NCI-H82 treated with DMSO at 0.1 percent for 48 hours (cell line): ENCODE results near the gene C16orf46.
"Not testable (repeated sequence)": the region's sequence is repeated elsewhere in the genome, so short reads cannot be mapped to it uniquely, and the experiment has no call there.

Experiments
- DNase-seq: peaks from one replicate; lab custom pipeline; 2025; ENCODE audit not compliant: unreplicated experiment; lab: John Stamatoyannopoulos, UW

Gene C16orf46

DNA sequence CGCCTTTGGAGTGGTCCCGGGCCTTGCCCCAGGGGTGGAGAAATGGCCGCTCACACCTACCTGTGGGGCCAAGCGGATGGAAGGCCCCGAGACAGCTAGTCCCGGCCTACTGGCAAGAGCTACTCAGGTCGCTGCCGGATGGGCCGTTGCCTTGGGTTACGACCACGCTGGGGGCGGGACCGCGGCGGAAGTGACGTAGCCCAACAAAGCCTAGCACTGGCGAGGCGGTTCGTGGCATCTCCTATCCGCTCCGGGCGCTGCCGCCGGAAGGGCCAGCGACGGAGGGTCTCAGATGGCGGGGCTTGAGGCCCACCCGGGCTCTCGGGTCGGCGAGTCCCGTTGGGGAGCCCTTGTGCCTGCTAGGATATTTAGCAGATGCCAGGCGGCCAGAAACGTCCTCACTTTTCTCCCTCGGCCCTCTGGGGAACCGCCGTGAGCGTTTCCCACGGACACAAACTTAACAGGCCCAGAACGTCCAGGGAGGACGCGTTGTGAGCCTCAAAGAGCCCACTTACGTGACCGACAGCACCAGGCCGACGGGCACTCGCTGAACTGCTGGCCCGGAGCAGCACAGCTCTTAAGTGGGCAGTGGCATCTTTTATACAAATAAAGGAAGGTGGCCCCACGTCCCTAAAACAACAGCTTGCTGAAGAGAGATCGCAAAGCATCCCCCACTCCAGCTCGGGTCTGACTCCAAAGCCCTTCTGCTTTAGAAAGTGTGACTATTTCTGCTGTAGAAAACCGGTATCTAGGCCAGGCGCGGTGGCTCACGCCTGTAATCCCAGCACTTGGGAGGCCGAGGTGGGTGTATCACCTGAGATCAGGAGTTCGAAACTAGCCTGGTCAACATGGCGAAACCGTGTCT is at the start of gene C16orf46:
Gene C16orf46, minus strand, starts transcription at position 163 of the 865 bp plus-strand sequence. CDS start 13,283 bp downstream, outside the sequence.
- DNase-seq = peak; percentile 78

- no peak for DNase-seq
Observed at GRCh38 chr16:81123092-81123852, 46.2 kb upstream of the C16orf46 start.

GRCh38 chr16:81121474-81121990 is 44.5 kb upstream of the C16orf46 start:
- no peak for DNase-seq

DNA sequence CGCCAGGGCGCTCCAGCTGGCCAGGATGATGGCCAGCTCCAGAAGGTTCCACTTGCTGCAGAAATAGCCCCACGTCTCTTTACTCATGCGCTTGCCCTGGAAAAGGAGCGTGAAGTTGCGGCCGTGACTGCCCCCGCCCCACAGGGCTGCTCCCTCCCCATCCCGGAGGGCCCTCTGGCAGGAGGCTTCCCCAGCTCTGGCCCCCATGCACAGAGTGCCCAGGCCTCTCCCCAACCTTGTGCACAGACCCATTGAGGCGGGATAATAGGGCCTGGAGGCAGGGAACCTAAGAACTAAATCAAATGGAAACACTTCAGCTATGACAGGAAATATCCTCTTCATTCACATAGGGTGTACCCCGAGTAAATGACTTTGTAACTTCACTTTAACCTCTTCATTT is 40.4 kb upstream of the C16orf46 start:
- DNase-seq = no peak

DNA sequence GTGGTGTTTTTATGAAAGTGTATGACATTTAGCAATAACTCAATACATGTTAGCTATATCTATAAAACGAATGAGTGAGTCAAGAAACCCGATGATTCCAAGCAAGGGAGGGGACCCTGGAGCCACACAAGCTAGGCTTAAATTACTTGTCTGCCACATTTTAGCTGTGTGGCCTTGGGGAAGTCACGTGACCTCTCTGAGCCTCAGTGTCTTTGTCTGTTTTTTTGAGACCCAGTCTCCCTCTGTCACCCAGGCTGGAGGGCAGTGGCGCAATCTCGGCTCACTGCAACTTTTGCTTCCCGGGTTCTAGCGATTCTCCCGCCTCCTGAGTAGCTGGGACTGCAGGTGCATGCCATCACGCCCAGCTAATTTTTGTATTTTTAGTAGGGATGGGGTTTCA is 39.2 kb upstream of the C16orf46 start:
- DNase-seq = no peak

GRCh38 chr16:81112453-81112852 is 35.4 kb upstream of the C16orf46 start:
- no peak for DNase-seq

DNA sequence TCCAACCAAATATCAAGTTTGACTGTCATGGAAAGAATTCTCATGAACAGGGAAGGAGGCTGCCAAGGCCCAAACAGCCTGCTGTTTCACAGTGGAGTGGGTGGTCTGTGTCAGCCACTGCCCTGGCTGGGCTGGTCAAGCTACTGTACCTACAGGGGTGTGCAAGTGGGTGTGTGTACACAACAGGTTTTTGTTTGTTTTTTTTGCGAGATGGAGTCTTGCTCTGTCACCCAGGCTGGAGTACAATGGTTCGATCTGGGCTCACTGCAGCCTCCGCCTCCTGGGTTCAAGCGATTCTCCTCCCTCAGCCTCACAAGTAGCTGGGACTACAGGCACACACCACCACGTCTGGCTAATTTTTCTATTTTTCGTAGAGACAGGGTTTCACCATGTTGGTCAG is 32.2 kb upstream of the C16orf46 start:
- DNase-seq = not testable (repeated sequence)

- no peak for DNase-seq
Observed at GRCh38 chr16:81107511-81107910, 30.5 kb upstream of the C16orf46 start.

DNA sequence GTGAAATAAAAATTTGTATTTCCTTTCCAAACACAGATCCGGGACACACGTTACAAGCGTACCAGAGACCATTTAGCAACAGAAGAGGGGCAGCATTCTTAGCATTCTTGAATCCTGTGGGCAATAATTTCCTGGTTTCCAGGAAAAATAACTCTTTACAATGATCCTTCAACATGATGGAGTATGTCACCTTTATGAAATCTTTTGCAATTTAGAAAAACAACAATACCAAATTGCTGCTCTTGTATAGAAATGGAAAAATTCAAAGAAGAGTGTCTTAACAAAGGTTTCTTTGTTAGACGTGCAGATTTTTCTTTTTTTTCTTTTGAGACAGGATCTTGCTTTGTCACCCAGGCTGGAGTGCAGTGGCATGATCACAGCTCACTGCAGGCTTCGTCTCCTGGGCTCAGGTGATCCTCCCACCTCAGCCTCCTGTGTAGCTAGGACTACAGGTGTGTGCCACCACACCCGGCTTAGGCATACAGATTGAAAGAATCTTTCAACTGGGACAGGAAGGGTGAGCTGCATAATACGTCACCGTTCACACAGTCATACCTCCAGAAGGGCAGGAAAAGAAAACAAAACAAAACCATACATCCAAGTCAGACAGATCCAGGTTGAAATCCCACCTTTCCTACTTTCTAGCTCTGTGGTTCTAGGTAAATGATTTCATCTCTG is 29.9 kb upstream of the C16orf46 start:
- DNase-seq = no peak

DNA sequence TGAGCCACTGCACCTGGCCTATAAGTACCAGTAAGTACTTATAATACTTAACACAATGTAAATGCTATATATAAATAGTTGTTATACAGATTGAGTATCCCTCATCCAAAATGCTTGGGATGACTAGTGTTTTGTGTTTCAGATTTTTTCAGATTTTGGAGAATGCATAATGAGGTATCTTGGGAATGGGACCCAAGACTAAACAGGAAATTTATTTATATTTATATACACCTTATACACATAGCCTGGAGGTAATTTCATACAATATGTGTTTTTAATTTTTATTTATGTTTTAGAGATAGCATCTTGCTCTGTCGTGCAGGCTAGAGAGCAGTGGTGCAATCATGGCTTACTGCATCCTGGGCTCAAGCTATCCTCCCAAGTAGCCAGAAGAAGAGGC is 28.9 kb upstream of the C16orf46 start:
- DNase-seq = no peak

DNA sequence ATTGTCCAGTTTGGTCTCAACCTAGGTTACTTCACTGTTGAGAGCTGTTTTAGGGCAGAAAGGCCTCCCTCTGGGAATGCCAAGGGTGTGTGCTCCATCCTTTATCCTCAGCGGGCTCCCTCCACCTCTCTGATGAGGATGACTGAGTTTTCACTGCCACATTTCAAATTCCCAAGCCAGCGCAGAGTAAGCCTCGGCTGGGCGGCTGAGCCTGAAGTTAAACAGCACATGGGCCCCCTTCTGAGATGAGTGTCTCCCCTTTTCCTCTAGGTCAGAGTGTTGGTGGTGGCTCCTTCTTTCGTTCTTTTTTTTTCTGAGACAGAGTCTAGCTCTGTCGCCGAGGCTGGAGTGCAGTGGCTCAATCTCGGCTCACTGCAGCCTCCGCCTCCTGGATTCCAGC is 24.7 kb upstream of the C16orf46 start:
- no peak for DNase-seq

GRCh38 chr16:81099958-81100357 is 22.9 kb upstream of the C16orf46 start:
- DNase-seq = no peak

GRCh38 chr16:81097230-81097629 is 20.2 kb upstream of the C16orf46 start:
- DNase-seq = no peak

DNA sequence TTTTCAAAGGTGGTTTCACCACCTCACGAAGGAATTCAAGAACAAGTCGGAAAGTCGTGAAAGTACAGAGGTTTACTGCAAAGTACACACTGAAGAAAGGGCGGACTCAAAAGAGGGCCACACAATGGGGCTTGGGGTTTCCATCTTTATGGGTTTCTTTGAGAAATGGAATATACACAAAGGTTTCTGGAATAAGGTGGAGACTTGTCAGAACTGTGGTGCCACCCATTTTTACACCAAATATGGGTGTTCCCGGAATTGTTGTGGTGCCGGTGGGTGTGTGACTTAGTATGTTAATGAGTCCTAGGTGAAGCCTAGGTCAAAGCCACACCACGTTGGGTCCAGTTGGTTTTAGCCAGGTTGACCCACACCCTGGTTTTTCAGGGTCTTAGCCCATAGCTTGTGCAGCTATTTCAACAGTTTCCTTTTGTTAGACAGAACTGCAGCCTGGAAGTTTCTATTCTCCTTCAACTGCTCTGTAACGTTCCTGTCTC is 19.7 kb upstream of the C16orf46 start:
- DNase-seq = no peak

DNA sequence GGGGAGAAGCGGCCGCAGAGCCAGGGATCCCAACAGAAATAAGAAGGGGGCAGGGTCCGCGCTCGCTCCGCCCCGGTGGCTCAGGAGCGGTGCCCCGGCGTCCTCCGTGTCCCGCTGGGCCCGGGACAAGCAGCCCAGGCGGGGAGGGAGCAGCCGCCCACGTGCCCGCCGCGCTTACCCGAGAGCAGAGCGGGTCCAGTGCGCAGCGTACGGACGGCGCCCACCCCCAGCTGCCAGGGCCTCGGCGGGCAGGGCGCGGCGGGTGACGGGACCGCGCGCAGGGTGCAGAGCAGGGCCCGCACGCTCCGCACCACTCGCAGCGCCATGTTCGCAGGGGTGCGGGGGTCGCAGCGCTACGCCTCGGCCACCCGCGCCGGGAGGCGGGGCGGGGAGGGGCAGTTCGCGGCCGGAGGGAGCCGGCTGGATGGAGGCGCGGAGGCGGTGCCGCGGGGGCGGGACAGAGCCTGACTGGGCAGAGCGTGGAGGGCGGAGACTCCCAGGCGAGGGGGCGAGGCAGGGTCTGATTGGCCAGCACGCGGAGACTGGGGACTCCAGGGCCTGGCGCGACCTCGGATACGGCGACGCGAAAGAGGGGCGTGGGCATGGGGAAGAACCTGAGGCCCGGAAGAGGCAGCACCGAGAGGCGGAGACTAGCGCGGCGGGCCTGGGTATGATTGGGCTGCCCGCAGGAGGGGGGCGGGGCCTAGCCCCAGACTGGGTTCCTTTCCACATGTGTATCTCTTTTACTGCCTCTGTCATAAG is 19.1 kb upstream of the C16orf46 start, which contains the start of gene GCSH:
Gene GCSH, minus strand, starts transcription at position 443 of the 762 bp plus-strand sequence. Its CDS starts 117 bp downstream, at position 326.
- peak; percentile 93 for DNase-seq

GRCh38 chr16:81095653-81095952 is 18.6 kb upstream of the C16orf46 start:
- DNase-seq = no peak

DNA sequence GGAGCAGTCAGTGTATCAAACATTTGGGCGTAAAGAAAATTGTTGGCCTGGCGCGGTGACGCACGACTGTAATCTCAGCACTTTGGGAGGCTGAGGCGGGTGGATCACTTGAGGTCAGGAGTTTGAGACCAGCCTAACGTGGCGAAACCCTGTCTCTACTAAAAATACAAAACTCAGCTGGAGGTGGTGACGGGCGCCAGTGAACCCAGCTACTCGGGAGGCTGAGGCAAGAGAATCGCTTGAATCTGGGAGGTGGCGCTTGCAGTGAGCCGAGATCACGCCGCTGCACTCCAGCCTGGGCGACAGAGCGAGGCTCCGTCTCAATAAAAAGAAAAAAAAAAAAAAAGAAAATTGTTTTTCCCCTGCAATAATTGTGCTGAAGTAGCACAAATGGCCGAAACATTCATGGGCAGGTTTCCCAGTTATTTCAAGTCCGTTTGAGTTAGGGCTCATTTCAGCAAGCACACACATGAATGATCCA is 17.8 kb upstream of the C16orf46 start:
- DNase-seq = no peak

DNA sequence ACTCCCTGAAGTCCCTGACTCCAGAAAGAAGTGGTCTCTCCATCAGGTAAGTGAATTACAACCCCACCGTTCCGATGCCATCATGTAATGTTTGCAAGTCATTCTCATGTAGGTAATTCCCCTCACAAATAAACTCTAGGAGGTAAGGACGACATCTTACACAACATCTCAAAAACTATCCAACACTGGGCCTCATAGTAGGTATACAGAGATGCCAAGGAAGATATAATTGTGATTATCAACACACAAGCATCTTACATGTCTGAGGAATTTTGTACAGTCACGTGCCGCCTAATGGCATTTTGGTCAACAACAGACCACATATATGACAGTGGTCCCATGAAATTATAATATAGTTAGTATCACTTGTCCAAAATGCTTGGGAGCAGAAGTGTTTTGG is 11.8 kb upstream of the C16orf46 start:
- DNase-seq = no peak

DNA sequence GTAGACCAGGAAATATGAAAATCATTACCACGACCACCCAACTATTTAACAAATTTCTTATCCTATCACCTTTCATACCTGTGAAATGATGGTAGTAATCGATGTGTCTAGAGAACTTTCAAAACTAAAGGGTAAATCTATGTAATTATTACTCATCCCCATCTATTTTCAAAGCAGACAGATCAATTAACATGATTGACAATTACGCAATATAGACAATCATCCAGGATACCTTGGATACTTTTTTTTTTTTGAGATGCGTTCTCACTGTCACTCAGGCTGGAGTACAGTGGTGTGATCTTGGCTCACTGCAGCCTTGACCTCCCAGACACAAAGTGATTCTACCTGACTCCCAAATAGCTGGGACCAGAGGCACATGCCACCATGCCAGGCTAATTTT is 4.0 kb upstream of the C16orf46 start:
- no peak for DNase-seq

DNA sequence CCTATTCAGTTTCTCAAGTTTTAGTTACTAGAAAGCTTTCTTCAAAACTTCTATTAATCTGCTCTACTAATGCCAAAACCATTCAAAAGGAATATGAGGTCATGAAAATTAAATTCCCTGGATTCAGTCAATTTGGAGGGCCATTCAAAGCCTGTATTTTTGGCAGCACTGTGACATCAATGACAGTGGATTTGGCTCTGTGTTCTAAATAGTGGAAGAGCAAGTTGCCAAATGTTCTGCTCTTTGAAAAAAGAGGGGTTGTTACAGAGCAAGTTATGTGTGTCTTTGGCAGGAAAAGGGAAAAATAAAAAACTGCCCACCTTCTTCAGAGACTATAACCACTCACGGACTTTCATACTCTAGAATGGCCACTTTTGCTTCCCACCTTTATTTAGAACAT is 3.2 kb upstream of the C16orf46 start:
- DNase-seq = no peak
